Ishikawa (cell line): ENCODE data around the gene ZNF536.

Experiments used
- CEBPB ChIP-seq: IDR thresholded peaks from 2 replicates; pipeline ENCODE4 v1.6.1; 2012
- CREB1 ChIP-seq: IDR thresholded peaks from 2 replicates; pipeline ENCODE4 v1.6.1; 2012; ENCODE audit warnings: low read depth
- EGR1 ChIP-seq: IDR thresholded peaks from 2 replicates; pipeline ENCODE4 v1.6.1; 2012
- EP300 ChIP-seq: IDR thresholded peaks from 2 replicates; pipeline ENCODE4 v1.6.1; 2012; ENCODE audit warnings: borderline replicate concordance
- FOXM1 ChIP-seq: IDR thresholded peaks from 2 replicates; pipeline ENCODE4 v1.6.1; 2012; ENCODE audit warnings: low read depth, borderline replicate concordance
- MAX ChIP-seq: IDR thresholded peaks from 2 replicates; pipeline ENCODE4 v1.6.1; 2012
- NFIC ChIP-seq: IDR thresholded peaks from 2 replicates; pipeline ENCODE4 v1.6.1; 2012
- RAD21 ChIP-seq: IDR thresholded peaks from 2 replicates; pipeline ENCODE4 v1.6.1; 2012; ENCODE audit warnings: low read depth
- REST ChIP-seq: IDR thresholded peaks from 2 replicates; pipeline ENCODE4 v1.6.1; 2012; ENCODE audit warnings: low read depth, mild to moderate bottlenecking
- TAF1 ChIP-seq: IDR thresholded peaks from 2 replicates; pipeline ENCODE4 v1.6.1; 2012; ENCODE audit warnings: low read depth, mild to moderate bottlenecking
- TCF12 ChIP-seq: IDR thresholded peaks from 2 replicates; pipeline ENCODE4 v1.6.1; 2012; ENCODE audit warnings: low read depth
- TEAD4 ChIP-seq: IDR thresholded peaks from 2 replicates; pipeline ENCODE4 v1.6.1; 2012
- USF1 ChIP-seq: IDR thresholded peaks from 2 replicates; pipeline ENCODE4 v1.6.1; 2012
- YY1 ChIP-seq: IDR thresholded peaks from 2 replicates; pipeline ENCODE4 v1.6.1; 2012; ENCODE audit warnings: low read depth
- ZBTB7A ChIP-seq: IDR thresholded peaks from 2 replicates; pipeline ENCODE4 v1.6.1; 2012; ENCODE audit warnings: low read depth

ZNF536 gene

GRCh38 chr19:30570194-30570593 is 198.0 kb downstream of the ZNF536 start:
- no peak for TF ChIP-seq TCF12
- TF ChIP-seq USF1 = no peak
- no peak for TF ChIP-seq ZBTB7A
- no peak for TF ChIP-seq TAF1
- TF ChIP-seq CREB1 = no peak
- no peak for TF ChIP-seq REST
- TF ChIP-seq TEAD4 = no peak
- TF ChIP-seq FOXM1 = no peak
- no peak for TF ChIP-seq CEBPB
- no peak for TF ChIP-seq NFIC
- no peak for TF ChIP-seq EP300
- TF ChIP-seq EGR1 = no peak
- no peak for TF ChIP-seq YY1
- TF ChIP-seq MAX = no peak
- no peak for TF ChIP-seq RAD21

- TF ChIP-seq YY1 (no peak), ZBTB7A (no peak), TCF12 (no peak), MAX (no peak), FOXM1 (no peak), TAF1 (no peak), RAD21 (no peak), USF1 (no peak), TEAD4 (no peak), EGR1 (no peak), CEBPB (no peak), CREB1 (no peak)
Measured at GRCh38 chr19:30577551-30578105, 205.4 kb downstream of the ZNF536 start.

GRCh38 chr19:30579419-30579818 is 207.2 kb downstream of the ZNF536 start:
- TF ChIP-seq FOXM1 = no peak
- no peak for TF ChIP-seq NFIC
- TF ChIP-seq MAX = no peak
- TF ChIP-seq USF1 = no peak
- no peak for TF ChIP-seq TEAD4
- no peak for TF ChIP-seq YY1
- TF ChIP-seq REST = no peak
- no peak for TF ChIP-seq RAD21
- TF ChIP-seq EGR1 = no peak
- no peak for TF ChIP-seq TAF1
- no peak for TF ChIP-seq CEBPB
- TF ChIP-seq ZBTB7A = no peak
- TF ChIP-seq CREB1 = no peak
- TF ChIP-seq TCF12 = no peak
- TF ChIP-seq EP300 = no peak

GRCh38 chr19:30580673-30581072 is 208.5 kb downstream of the ZNF536 start:
- no peak for TF ChIP-seq RAD21
- TF ChIP-seq USF1 = no peak
- TF ChIP-seq CEBPB = no peak
- TF ChIP-seq FOXM1 = no peak
- no peak for TF ChIP-seq TAF1
- TF ChIP-seq YY1 = no peak
- TF ChIP-seq NFIC = no peak
- TF ChIP-seq EP300 = no peak
- TF ChIP-seq TEAD4 = no peak
- no peak for TF ChIP-seq CREB1
- TF ChIP-seq REST = no peak
- no peak for TF ChIP-seq EGR1
- no peak for TF ChIP-seq TCF12
- no peak for TF ChIP-seq MAX
- TF ChIP-seq ZBTB7A = no peak
